Left lung (tissue), 10 donors: ENCODE results near the gene CCDC171. TPM values are rescaled to one million over a fixed set of nuclear protein-coding genes. Genes with fewer than 3 reads are reported as not detected.

Source experiments
- ATAC-seq: fragments of 200-7000 bp; cut with Tn5 transposase; one replicate; pipeline ENCODE4 v1.9.1; 2020; ENCODE audit warnings: moderate library complexity
- DNase-seq, 4 donors: peaks; one replicate each; pipeline ENCODE4 v3.0.0-alpha.2; 2013 to 2020
- H3K27ac ChIP-seq, 2 donors: fragments of 200-600 bp; sonication (generic) in 1 of 2; one replicate each; pipeline versions ENCODE4 v1.5.0 to v1.8.0; 2020 to 2021
- H3K27me3 ChIP-seq, 2 donors: fragments of 200-600 bp; sonication (generic) in 1 of 2; one replicate each; pipeline versions ENCODE4 v1.5.0 to v1.8.0; 2020 to 2021
- H3K36me3 ChIP-seq, 2 donors: fragments of 200-600 bp; sonication (generic) in 1 of 2; one replicate each; pipeline versions ENCODE4 v1.5.0 to v1.8.0; 2020 to 2021
- H3K4me1 ChIP-seq, 2 donors: fragments of 200-600 bp; one replicate each; pipeline ENCODE4 v1.8.0; 2021
- H3K4me3 ChIP-seq, 2 donors: fragments of 200-600 bp; sonication (generic) in 1 of 2; one replicate each; pipeline versions ENCODE4 v1.5.0 to v1.8.0; 2020 to 2021; ENCODE audit warnings: mild to moderate bottlenecking in 1 of 2
- H3K9me3 ChIP-seq, 2 donors: fragments of 200-600 bp; sonication (generic) in 1 of 2; one replicate each; pipeline versions ENCODE4 v1.5.0 to v1.8.0; 2020 to 2021
- intact Hi-C, 2 donors: fragments of 100-400 bp; cut with DNase I; formaldehyde crosslinking; loops; one replicate each; pipeline versions ENCODE4 v1.11.2 to v1.14.2; 2022
- polyA plus RNA-seq, 6 donors: library from polyadenylated mRNA; unstranded; fragments of 120-200 nt; gene quantifications; one replicate each; pipeline ENCODE4 v1.2.1, GENCODE V29; 2013; ENCODE audit not compliant: insufficient read length in 6 of 6
- total RNA-seq, 2 donors: library from RNA; stranded (reverse); fragmentation: NEBNext Ultra II Directional; extraction: Animal tissue kit (Norgen Biotek cat#: 25700); gene quantifications; one replicate each; pipeline ENCODE4 v1.2.1, GENCODE V29; 2021
- TF ChIP-seq, protein P1 (sequence below), 2 donors: fragments of 200-600 bp; sonication (generic) in 1 of 2; IDR thresholded peaks; one replicate each; pipeline versions ENCODE4 v1.5.0 to v1.8.0; 2021; ENCODE audit warnings: antibody characterized with exemption in 2 of 2
- donor health status: DM: no; HTN: yes; CAD: no.
- donor health status: DM: no; HTN: no; CAD: no.

CCDC171 gene
- total and polyA plus RNA-seq, 8 donors, result 2.0 to 11.2 (median 10.0) TPM

DNA sequence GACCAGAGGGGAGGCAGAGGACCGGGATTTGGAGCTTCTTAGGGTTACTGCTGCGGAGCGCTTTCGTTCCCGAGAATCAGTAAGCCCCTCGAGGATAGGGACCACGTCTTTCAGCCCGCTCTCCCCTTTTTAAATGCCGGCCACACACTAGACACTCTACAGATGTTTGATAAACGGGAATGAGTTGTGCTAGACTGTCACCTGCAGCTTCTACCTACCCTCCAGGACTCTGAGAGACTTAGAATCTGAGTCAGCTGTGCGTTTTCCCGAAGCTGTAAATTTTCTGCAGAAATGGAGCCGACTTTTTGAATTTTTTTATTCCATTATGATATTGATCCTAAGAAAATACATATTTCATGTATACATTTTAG is 670 bp downstream of the CCDC171 start:
- no peaks in the 10 kb centered on the region for H3K36me3 ChIP-seq
- ATAC-seq (peak; percentile 4), DNase-seq (no peak)
- intact Hi-C loops, result no loop called here
- peak overlapping the region; percentile 74 to 83 for H3K27ac ChIP-seq
- H3K27me3 ChIP-seq, result no peaks in the 10 kb centered on the region
- H3K4me3 ChIP-seq, result peak overlapping the region; percentile 71 to 76
- peaks cover 0 to 10% of the 10 kb centered on the region in 2 donors for H3K4me1 ChIP-seq
- TF ChIP-seq, protein P1, sequence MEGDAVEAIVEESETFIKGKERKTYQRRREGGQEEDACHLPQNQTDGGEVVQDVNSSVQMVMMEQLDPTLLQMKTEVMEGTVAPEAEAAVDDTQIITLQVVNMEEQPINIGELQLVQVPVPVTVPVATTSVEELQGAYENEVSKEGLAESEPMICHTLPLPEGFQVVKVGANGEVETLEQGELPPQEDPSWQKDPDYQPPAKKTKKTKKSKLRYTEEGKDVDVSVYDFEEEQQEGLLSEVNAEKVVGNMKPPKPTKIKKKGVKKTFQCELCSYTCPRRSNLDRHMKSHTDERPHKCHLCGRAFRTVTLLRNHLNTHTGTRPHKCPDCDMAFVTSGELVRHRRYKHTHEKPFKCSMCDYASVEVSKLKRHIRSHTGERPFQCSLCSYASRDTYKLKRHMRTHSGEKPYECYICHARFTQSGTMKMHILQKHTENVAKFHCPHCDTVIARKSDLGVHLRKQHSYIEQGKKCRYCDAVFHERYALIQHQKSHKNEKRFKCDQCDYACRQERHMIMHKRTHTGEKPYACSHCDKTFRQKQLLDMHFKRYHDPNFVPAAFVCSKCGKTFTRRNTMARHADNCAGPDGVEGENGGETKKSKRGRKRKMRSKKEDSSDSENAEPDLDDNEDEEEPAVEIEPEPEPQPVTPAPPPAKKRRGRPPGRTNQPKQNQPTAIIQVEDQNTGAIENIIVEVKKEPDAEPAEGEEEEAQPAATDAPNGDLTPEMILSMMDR (IDR thresholded peaks at IDR 0.05), result no peak
- H3K9me3 ChIP-seq, result no peaks in the 10 kb centered on the region

DNA sequence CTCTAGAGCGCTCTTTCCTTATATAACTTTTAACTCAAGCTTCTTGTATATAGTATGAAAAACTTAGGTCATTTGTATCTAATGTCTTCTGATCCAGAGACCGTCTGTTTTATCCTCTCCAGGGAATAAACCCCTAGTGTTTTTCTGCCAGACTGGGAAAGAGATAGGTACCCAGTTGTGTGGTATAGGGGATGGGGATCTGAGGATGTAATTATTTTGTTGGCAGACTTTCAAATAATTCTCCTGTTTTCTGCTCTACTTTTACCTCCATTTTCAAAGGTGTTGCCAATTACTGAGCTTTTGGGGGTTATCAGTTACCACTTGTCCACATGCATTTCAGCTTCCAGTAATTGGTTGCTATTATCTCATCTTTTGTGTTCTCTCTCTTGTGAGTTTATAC is 17.9 kb downstream of the CCDC171 start:
- DNase-seq (no peak), ATAC-seq (no peak)
- no peak overlapping the region for H3K4me3 ChIP-seq
- no peaks in the 10 kb centered on the region for H3K9me3 ChIP-seq
- no peak overlapping the region for H3K27ac ChIP-seq
- intact Hi-C loops, result no loop called here
- TF ChIP-seq, protein P1 (IDR thresholded peaks at IDR 0.05), result no peak
- H3K27me3 ChIP-seq, result no peaks in the 10 kb centered on the region
- no peaks in the 10 kb centered on the region for H3K4me1 ChIP-seq
- H3K36me3 ChIP-seq, result no peaks in the 10 kb centered on the region

DNA sequence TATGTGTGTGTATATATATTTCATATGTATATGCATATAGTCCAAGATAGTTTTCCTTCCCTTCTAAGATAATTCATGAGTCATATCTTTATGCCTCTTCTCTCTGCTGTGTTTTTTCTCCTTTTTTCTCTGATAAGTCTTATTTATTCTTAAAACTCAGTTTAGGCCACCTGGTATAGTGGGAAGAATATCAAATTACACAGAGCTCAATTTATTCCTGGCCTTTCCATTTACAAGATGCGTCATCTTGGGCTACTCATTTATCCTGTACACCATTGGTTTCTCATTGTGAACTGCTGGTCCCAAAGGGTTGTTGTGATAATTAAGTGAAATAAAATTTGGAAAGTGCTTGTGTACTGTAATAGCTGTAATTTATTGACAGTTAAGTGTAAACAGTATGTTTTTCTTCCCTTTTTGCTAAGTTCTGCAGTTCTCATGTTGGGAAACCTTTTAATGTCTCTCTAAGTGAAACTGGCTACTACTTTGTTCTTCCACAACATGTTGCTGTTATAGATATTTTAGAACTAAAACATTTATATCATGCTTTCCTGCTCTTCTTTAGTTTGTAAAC is 19.4 kb downstream of the CCDC171 start:
- Histone ChIP-seq H3K27me3 (no peaks in the 10 kb centered on the region), H3K4me3 (no peak overlapping the region), H3K36me3 (no peaks in the 10 kb centered on the region), H3K4me1 (no peaks in the 10 kb centered on the region), H3K9me3 (no peaks in the 10 kb centered on the region), H3K27ac (no peak overlapping the region)
- no peak for ATAC-seq
- intact Hi-C loops, result no loop called here
- peak in 2 of 4 donors; percentile 53 to 57 for DNase-seq
- TF ChIP-seq, protein P1 (IDR thresholded peaks at IDR 0.05), result no peak

DNA sequence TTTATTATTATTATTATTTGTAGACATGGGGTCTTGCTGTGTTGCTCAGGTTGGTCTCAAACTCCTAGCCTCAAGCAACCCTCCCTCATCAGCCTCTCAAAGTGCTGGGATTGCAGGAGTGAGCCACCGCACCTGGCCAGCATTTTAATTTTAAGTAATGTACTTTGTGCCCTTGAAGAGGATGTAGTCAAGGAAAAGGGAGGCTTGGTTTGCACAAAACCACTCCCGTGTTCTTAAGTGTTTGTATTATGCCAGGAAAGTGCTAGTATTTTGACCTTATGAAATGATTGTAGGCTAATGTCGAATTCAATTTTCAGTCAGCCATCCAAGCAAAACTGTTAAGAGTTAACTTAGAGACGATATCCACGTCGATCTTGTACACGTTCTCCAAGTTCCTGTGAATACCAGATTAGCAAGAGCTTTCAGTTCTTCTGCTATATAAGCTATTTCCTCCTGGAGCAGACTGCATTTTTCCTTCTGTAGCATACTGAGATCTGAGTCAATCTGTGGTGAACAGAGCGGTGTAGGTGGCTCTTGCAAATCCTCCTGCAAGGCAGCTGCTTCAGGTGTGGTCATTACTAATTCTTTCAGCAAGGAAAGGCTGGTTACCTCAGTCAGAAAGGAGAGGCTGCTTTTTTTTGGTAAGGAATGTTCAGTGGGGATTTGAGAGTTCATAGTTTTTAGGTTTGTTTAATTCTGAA is 23.7 kb downstream of the CCDC171 start:
- peak; percentile 95 for ATAC-seq
- intact Hi-C loops, result no loop called here
- Histone ChIP-seq H3K27me3 (no peaks in the 10 kb centered on the region), H3K4me3 (no peak overlapping the region), H3K9me3 (no peaks in the 10 kb centered on the region), H3K36me3 (no peaks in the 10 kb centered on the region), H3K4me1 (no peaks in the 10 kb centered on the region), H3K27ac (peak overlapping the region in 1 of 2 donors; percentile 34)
- DNase-seq, result peak in 2 of 4 donors; percentile 8 to 19
- TF ChIP-seq, protein P1 (IDR thresholded peaks at IDR 0.05), result no peak

DNA sequence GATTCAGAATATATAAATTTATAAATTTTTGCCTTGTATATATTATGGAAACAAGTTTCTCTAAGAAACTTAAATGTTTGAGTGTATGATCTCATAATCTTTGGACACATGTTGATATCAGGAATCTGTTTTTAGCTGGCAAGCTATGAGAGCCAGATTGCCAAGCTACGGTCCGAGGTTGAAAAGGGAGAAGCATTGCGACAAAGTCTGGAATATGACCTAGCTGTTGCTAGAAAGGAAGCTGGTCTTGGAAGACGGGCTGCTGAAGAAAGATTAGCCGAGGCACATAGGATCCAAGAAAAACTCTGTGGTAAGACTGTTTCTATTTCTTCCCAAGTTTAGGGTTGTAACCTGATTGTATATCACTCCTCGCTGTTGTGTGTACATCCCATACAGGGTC is 25.9 kb downstream of the CCDC171 start:
- ATAC-seq (no peak), DNase-seq (peak in 2 of 4 donors; percentile 72 to 88)
- H3K9me3 ChIP-seq, result no peaks in the 10 kb centered on the region
- H3K27ac ChIP-seq, result no peak overlapping the region
- TF ChIP-seq, protein P1 (IDR thresholded peaks at IDR 0.05), result no peak
- no peaks in the 10 kb centered on the region for H3K36me3 ChIP-seq
- no peaks in the 10 kb centered on the region for H3K4me1 ChIP-seq
- no peak overlapping the region for H3K4me3 ChIP-seq
- intact Hi-C loops, result no loop called here
- no peaks in the 10 kb centered on the region for H3K27me3 ChIP-seq
